Liver (tissue), 9 donors: ENCODE data around the gene TESK2. TPM values are rescaled to one million over a fixed set of nuclear protein-coding genes. Genes with fewer than 3 reads are reported as not detected.

Experiments used
- DNase-seq: peaks from one replicate; pipeline ENCODE4 v3.0.0-alpha.2; 2017; ENCODE audit warnings: low spot score
- H3K27ac ChIP-seq, 2 donors: one replicate each; pipeline ENCODE4 v1.7.0; 2013; ENCODE audit warnings: inconsistent platforms in 2 of 2, low read length in 2 of 2, control low read depth in 1 of 2, low read depth in 1 of 2, mild to moderate bottlenecking in 1 of 2
- H3K27me3 ChIP-seq, 4 donors: one replicate each; pipeline versions ENCODE4 v1.6.1 to v1.7.0; 2013; ENCODE audit warnings: low read length in 3 of 4, inconsistent platforms in 1 of 4, mild to moderate bottlenecking in 1 of 4, moderate library complexity in 1 of 4; ENCODE audit not compliant: control insufficient read depth in 4 of 4, insufficient read depth in 4 of 4
- H3K36me3 ChIP-seq, 4 donors: one replicate each; pipeline versions ENCODE4 v1.6.1 to v1.7.0; 2013; ENCODE audit warnings: low read length in 3 of 4, mild to moderate bottlenecking in 3 of 4, low read depth in 1 of 4, moderate library complexity in 1 of 4; ENCODE audit not compliant: control insufficient read depth in 4 of 4, insufficient read depth in 3 of 4
- H3K4me1 ChIP-seq, 4 donors: one replicate each; pipeline versions ENCODE4 v1.6.1 to v1.7.0; 2013; ENCODE audit warnings: low read length in 3 of 4, mild to moderate bottlenecking in 3 of 4, moderate library complexity in 1 of 4; ENCODE audit not compliant: control insufficient read depth in 4 of 4, insufficient read depth in 4 of 4
- H3K4me3 ChIP-seq, 3 donors: one replicate each; pipeline versions ENCODE4 v1.6.1 to v1.7.0; 2013; ENCODE audit warnings: low read length in 3 of 3, control low read depth in 1 of 3, low read depth in 1 of 3, mild to moderate bottlenecking in 1 of 3
- H3K9ac ChIP-seq, 2 donors: one replicate each; pipeline ENCODE4 v1.7.0; 2013; ENCODE audit warnings: low read length in 2 of 2, mild to moderate bottlenecking in 2 of 2, moderate library complexity in 2 of 2, control low read depth in 1 of 2, low read depth in 1 of 2
- H3K9me3 ChIP-seq, 4 donors: one replicate each; pipeline versions ENCODE4 v1.6.1 to v1.7.0; 2013; ENCODE audit warnings: low read length in 3 of 4; ENCODE audit not compliant: control insufficient read depth in 4 of 4
- EGR1 ChIP-seq, 2 donors: IDR thresholded peaks; 2 replicates each; pipeline ENCODE4 v1.6.1; 2016 to 2018; ENCODE audit warnings: antibody characterized with exemption in 2 of 2, low read depth in 2 of 2
- FOXA1 ChIP-seq: IDR thresholded peaks from 2 replicates; pipeline ENCODE4 v1.6.1; 2016; ENCODE audit warnings: antibody characterized with exemption
- FOXA2 ChIP-seq: IDR thresholded peaks from 2 replicates; pipeline ENCODE4 v1.6.1; 2016; ENCODE audit warnings: antibody characterized with exemption
- HNF4A ChIP-seq, 2 donors: conservative IDR thresholded peaks; 2 replicates each; pipeline ENCODE4 v1.6.1; 2016; ENCODE audit warnings: antibody characterized with exemption in 2 of 2, mild to moderate bottlenecking in 2 of 2
- JUND ChIP-seq, 2 donors: IDR thresholded peaks; 2 replicates each; pipeline ENCODE4 v1.6.1; 2016; ENCODE audit warnings: antibody characterized with exemption in 2 of 2
- NR2F2 ChIP-seq: IDR thresholded peaks from 2 replicates; pipeline ENCODE4 v1.6.1; 2016; ENCODE audit warnings: antibody characterized with exemption
- RAD21 ChIP-seq, 2 donors: IDR thresholded peaks; 2 replicates each; pipeline ENCODE4 v1.6.1; 2016; ENCODE audit warnings: antibody characterized with exemption in 2 of 2, mild to moderate bottlenecking in 2 of 2
- REST ChIP-seq: IDR thresholded peaks from 2 replicates; pipeline ENCODE4 v1.6.1; 2016; ENCODE audit warnings: antibody characterized with exemption, mild to moderate bottlenecking
- RXRA ChIP-seq, 2 donors: IDR thresholded peaks; 2 replicates each; pipeline ENCODE4 v1.6.1; 2017 to 2018; ENCODE audit warnings: antibody characterized with exemption in 2 of 2, mild to moderate bottlenecking in 1 of 2
- TAF1 ChIP-seq: conservative IDR thresholded peaks from 2 replicates; pipeline ENCODE4 v1.6.1; 2016; ENCODE audit warnings: antibody characterized with exemption, mild to moderate bottlenecking
- YY1 ChIP-seq: IDR thresholded peaks from 2 replicates; pipeline ENCODE4 v1.6.1; 2016; ENCODE audit warnings: antibody characterized with exemption, mild to moderate bottlenecking
- WGBS: extraction: QIAGEN DNeasy Blood & Tissue Kit; methylation state at CpG from one replicate; pipeline ENCODE4 v1.1.7; 2013; 5-methylcytosine and 5-hydroxymethylcytosine counted together
- polyA plus RNA-seq, 2 donors: library from polyadenylated mRNA; stranded (reverse) in 1 of 2; unstranded in 1 of 2; fragments of 200-250 nt in 1 of 2; fragments of >200 nt in 1 of 2; fragmentation: Nextera tagmentation in 1 of 2; extraction: Ambion mirVana in 1 of 2; gene quantifications; one replicate each; pipeline versions ENCODE4 v1.2.1 to v1.2.3, GENCODE V29; 2013 to 2015
- total RNA-seq, 2 donors: library from RNA; depleted of rRNA; stranded (reverse); fragments of >200 nt; gene quantifications; one replicate each; pipeline ENCODE4 v1.2.3, GENCODE V29; 2014
- TF ChIP-seq, protein P1 (sequence below): IDR thresholded peaks from 2 replicates; pipeline ENCODE4 v1.6.1; 2016; ENCODE audit warnings: antibody characterized with exemption
- donor health status: healthy.
- donor health status: healthy.
- donor health status: healthy.
- donor health status: healthy.
- donor health status: healthy.

Gene TESK2
- total and polyA plus RNA-seq, 4 donors: 2.4 to 8.2 (median 5.2) TPM

- TF ChIP-seq REST (no peak), EGR1 (IDR thresholded peaks at IDR 0.05; ENCODE audit: low read depth in 2 of 2) (no peak)
Observed at GRCh38 chr1:45381243-45381642, 109.7 kb downstream of the TESK2 start (continued).

- DNase-seq: no peak
- TF ChIP-seq HNF4A (conservative IDR thresholded peaks at IDR 0.05) (peak in 1 of 2 donors; percentile 4), NR2F2 (no peak)
- Histone ChIP-seq H3K9ac (no peak overlapping the region), H3K27me3 (no peaks in the 10 kb centered on the region), H3K9me3 (no peaks in the 10 kb centered on the region), H3K27ac (no peak overlapping the region), H3K36me3 (no peaks in the 10 kb centered on the region), H3K4me3 (no peak overlapping the region), H3K4me1 (peaks cover 0 to 2% (median under 1%) of the 10 kb centered on the region in 4 donors)
- 41% methylated on average over 1 of the region's 1 CpG for WGBS
Observed at GRCh38 chr1:45380730-45381129, 110.2 kb downstream of the TESK2 start.

DNA sequence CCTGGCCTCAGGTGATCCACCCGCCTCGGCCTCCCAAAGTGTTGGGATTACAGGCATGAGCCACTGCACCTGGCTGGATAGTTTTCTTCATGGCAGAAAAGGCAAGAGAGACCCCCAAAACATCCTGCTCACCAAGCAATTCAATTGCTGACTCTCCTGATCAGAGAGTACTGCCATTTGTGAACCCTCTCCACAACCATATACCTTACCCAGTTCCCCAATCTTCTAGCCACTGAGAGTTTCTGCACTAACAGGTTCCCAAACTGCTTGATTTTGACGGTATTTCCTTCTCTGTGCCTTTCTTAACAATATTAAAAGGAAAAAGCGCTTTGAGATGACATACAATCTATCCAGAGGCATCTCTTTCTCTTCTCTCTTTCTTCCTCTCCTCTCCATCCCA is 110.8 kb downstream of the TESK2 start:
- H3K27me3 ChIP-seq: no peaks in the 10 kb centered on the region
- peaks cover 0 to 2% (median under 1%) of the 10 kb centered on the region in 4 donors for H3K4me1 ChIP-seq
- H3K27ac ChIP-seq: no peak overlapping the region
- H3K9me3 ChIP-seq: no peaks in the 10 kb centered on the region
- DNase-seq: no peak
- H3K9ac ChIP-seq: no peak overlapping the region
- TF ChIP-seq RAD21 (IDR thresholded peaks at IDR 0.05): no peak
- TF ChIP-seq REST: no peak
- TF ChIP-seq HNF4A (conservative IDR thresholded peaks at IDR 0.05): no peak
- TF ChIP-seq TAF1: no peak
- WGBS: 94% methylated on average over 4 of the region's 4 CpGs
- no peaks in the 10 kb centered on the region for H3K36me3 ChIP-seq
- no peak overlapping the region for H3K4me3 ChIP-seq

DNA sequence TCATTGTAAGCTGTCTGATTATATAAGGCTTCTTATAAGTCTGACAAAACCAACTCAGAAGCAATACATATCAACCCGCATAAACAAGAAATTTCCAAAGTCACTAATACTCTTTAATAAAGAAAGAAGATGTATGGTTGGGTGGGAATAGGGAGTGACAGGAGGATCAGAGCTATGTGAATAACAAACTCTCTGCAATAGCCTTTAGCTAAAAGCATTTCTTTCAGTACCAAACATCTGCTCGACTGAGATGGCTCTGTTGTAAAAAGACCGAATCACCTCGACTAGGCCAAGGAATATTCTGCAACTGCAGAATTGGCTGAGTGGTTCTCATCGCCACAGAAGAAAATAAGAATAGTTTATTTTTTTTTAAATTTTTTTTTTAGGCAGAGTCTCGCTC is 111.4 kb downstream of the TESK2 start:
- H3K27ac ChIP-seq: no peak overlapping the region
- DNase-seq: no peak
- TF ChIP-seq, protein P1, sequence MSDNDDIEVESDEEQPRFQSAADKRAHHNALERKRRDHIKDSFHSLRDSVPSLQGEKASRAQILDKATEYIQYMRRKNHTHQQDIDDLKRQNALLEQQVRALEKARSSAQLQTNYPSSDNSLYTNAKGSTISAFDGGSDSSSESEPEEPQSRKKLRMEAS: no peak
- no peak for TF ChIP-seq TAF1
- TF ChIP-seq YY1: no peak
- TF ChIP-seq JUND (IDR thresholded peaks at IDR 0.05): no peak
- no peak for TF ChIP-seq RAD21 (IDR thresholded peaks at IDR 0.05)
- no peak for TF ChIP-seq FOXA1
- no peak for TF ChIP-seq RXRA (IDR thresholded peaks at IDR 0.05)
- no peak for TF ChIP-seq FOXA2
- no peak for TF ChIP-seq HNF4A (conservative IDR thresholded peaks at IDR 0.05)
- H3K4me1 ChIP-seq: peaks cover 0 to 2% (median under 1%) of the 10 kb centered on the region in 4 donors
- H3K4me3 ChIP-seq: no peak overlapping the region
- H3K9ac ChIP-seq: no peak overlapping the region
- H3K27me3 ChIP-seq: no peaks in the 10 kb centered on the region
- 97% methylated on average over 6 of the region's 6 CpGs for WGBS
- no peaks in the 10 kb centered on the region for H3K9me3 ChIP-seq
- H3K36me3 ChIP-seq: no peaks in the 10 kb centered on the region
